H1 (cell line): ENCODE data around the gene OGFOD1. TPM values are rescaled to one million over a fixed set of nuclear protein-coding genes. Genes with fewer than 3 reads are reported as not detected.

Experiments
- ASH2L ChIP-seq: fragments of 200-600, 300-600 bp; sonication (generic); IDR thresholded peaks from one replicate; pipeline ENCODE4 v1.7.1; 2017; ENCODE audit warnings: low read length
- CEBPB ChIP-seq: IDR thresholded peaks from 2 replicates; pipeline ENCODE4 v1.6.1; 2012; ENCODE audit warnings: low read depth, low read length
- SP4 ChIP-seq: IDR thresholded peaks from 2 replicates; pipeline ENCODE4 v1.6.1; 2012; ENCODE audit warnings: low read length, inconsistent platforms
- polyA plus RNA-seq, 7 experiments: library from polyadenylated mRNA; depleted of rRNA in 3 of 7; stranded (reverse) in 5 of 7; unstranded in 2 of 7; fragments of >200 nt in 5 of 7; fragments of 200-250 nt in 2 of 7; gene quantifications; 1 replicate in 5 of 7; 2 replicates in 1 of 7; 4 replicates in 1 of 7; pipeline versions ENCODE4 v1.2.1 to v1.2.3, GENCODE V29; 2011 to 2013; ENCODE audit warnings: missing spikeins in 2 of 7, mixed read lengths in 2 of 7
- total RNA-seq: library from RNA; stranded (reverse); fragmentation: NEBNext Ultra II Directional; extraction: Animal tissue kit (Norgen Biotek cat#: 25700); gene quantifications from 2 replicates; pipeline ENCODE4 v1.2.1, GENCODE V29; 2021

The OGFOD1 gene
- total and polyA plus RNA-seq, 2 of the 8 experiments (the other 6 are each of a cell fraction or from before 2014, with no cell fraction given), result 24.6 to 61.4 TPM

- TF ChIP-seq CEBPB, result no peak
- TF ChIP-seq SP4, result no peak
- no peak for TF ChIP-seq ASH2L
Measured at GRCh38 chr16:56413381-56413780, 38.0 kb upstream of the OGFOD1 start (continued).
